ENCODE data around the gene IDS.
"Not testable (repeated sequence)": the region's sequence is repeated elsewhere in the genome, so short reads cannot be mapped to it uniquely, and the experiment has no call there.

DNA sequence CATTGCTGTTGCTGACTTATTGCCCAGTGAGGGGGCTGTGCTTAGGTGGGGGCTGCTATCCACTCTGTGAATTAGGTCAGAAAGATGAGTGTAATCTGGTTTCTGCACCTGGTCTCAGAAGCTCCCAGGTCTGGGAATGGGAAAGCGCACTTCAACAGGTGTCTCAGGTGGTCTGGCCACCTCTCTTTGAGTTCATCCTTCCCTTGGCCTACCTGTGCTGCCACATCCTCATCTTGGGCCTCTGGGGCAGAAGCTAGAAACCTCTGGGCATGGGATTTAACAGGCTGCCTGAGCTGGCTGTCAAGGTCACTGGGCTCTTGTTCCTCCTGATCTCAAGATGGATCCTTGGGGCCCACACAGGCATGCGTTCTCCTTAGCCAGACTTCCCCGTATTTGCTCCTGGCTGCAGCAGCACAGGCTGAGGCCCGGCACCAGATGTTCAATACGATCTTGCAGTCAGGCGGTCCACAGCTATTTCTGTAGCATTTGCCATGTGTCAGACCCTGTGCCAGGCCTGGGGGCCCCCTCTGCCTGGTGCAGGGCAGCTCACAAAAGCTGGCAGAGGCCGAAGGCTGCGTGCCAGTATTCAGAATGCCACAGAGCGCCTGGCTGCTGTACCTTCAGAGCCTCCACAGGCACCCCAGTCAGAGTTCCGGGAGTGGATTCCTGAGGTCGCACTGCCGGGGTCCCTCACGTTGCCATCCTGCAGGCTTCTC, 21.4 kb upstream of the IDS start:
- TF ChIP-seq MYNN (tag by site-specific recombination; IDR thresholded peaks at IDR 0.05; ENCODE audit: borderline replicate concordance); ZNF623 (tag by site-specific recombination; IDR thresholded peaks at IDR 0.05); ZNF48 (tag by site-specific recombination; IDR thresholded peaks at IDR 0.05); ZNF707 (tag by site-specific recombination; IDR thresholded peaks at IDR 0.05); ZBTB7A (tag by site-specific recombination; IDR thresholded peaks at IDR 0.05; ENCODE audit: low read depth); RBAK (tag by site-specific recombination; IDR thresholded peaks at IDR 0.05); SP2 (tag by site-specific recombination; IDR thresholded peaks at IDR 0.05); CTCF (tag by site-specific recombination; IDR thresholded peaks at IDR 0.05); ZNF23 (tag by site-specific recombination; IDR thresholded peaks at IDR 0.05; ENCODE audit: borderline replicate concordance): not testable (repeated sequence)

Measured in HEK293 (cell line).